Measurements from ENCODE around the gene NKX6-1. TPM values are rescaled to one million over a fixed set of nuclear protein-coding genes. Genes with fewer than 3 reads are reported as not detected.

The NKX6-1 gene
- total RNA-seq, result not detected

GRCh38 chr4:84498935-84499623, at the start of gene NKX6-1:
Gene NKX6-1, minus strand, starts transcription at chr4:84499292. Its CDS starts 1,064 bp downstream, at chr4:84498228.
- Histone ChIP-seq H3K4me1 (ENCODE audit: control insufficient read depth in 3 of 3, insufficient read depth in 3 of 3, low read length in 3 of 3) (peaks cover 16 to 32% (median 24%) of the 10 kb centered on the region in 3 donors), H3K4me3 (ENCODE audit: low read length in 3 of 3) (peak within 1 kb of the TSS; percentile 62 to 66 (median 65)), H3K9me3 (ENCODE audit: control insufficient read depth in 3 of 3, low read length in 3 of 3) (no peaks in the 10 kb centered on the region), H3K9ac (ENCODE audit: low read depth in 1 of 3, low read length in 3 of 3) (peak within 1 kb of the TSS in 1 of 3 donors; percentile 33), H3K36me3 (ENCODE audit: control insufficient read depth in 3 of 3, insufficient read depth in 3 of 3, low read length in 3 of 3) (no peaks in the 10 kb centered on the region), H3K27me3 (ENCODE audit: control insufficient read depth in 3 of 3, insufficient read depth in 3 of 3, low read length in 3 of 3) (peaks cover 97 to 99% (median 97%) of the 10 kb centered on the region in 3 donors), H3K27ac (ENCODE audit: low read depth, low read length) (no peak within 1 kb of the TSS)

GRCh38 chr4:84547211-84547610, 48.1 kb upstream of the NKX6-1 start:
- no peaks in the 10 kb centered on the region for H3K36me3 ChIP-seq (ENCODE audit: control insufficient read depth in 3 of 3, insufficient read depth in 3 of 3, low read length in 3 of 3)
- H3K27me3 ChIP-seq (ENCODE audit: control insufficient read depth in 3 of 3, insufficient read depth in 3 of 3, low read length in 3 of 3), result peaks cover 0 to 3% (median 0%) of the 10 kb centered on the region in 3 donors
- H3K9ac ChIP-seq (ENCODE audit: low read depth in 1 of 3, low read length in 3 of 3), result no peak overlapping the region
- H3K4me1 ChIP-seq (ENCODE audit: control insufficient read depth in 3 of 3, insufficient read depth in 3 of 3, low read length in 3 of 3), result no peaks in the 10 kb centered on the region
- no peak overlapping the region for H3K4me3 ChIP-seq (ENCODE audit: low read length in 3 of 3)
- H3K27ac ChIP-seq (ENCODE audit: low read depth, low read length), result no peak overlapping the region
- H3K9me3 ChIP-seq (ENCODE audit: control insufficient read depth in 3 of 3, low read length in 3 of 3), result no peaks in the 10 kb centered on the region

- no peak overlapping the region for H3K27ac ChIP-seq (ENCODE audit: low read depth, low read length)
- no peaks in the 10 kb centered on the region for H3K27me3 ChIP-seq (ENCODE audit: control insufficient read depth in 3 of 3, insufficient read depth in 3 of 3, low read length in 3 of 3)
- no peak overlapping the region for H3K4me3 ChIP-seq (ENCODE audit: low read length in 3 of 3)
- H3K9me3 ChIP-seq (ENCODE audit: control insufficient read depth in 3 of 3, low read length in 3 of 3), result no peaks in the 10 kb centered on the region
- H3K9ac ChIP-seq (ENCODE audit: low read depth in 1 of 3, low read length in 3 of 3), result no peak overlapping the region
- H3K36me3 ChIP-seq (ENCODE audit: control insufficient read depth in 3 of 3, insufficient read depth in 3 of 3, low read length in 3 of 3), result no peaks in the 10 kb centered on the region
- no peaks in the 10 kb centered on the region for H3K4me1 ChIP-seq (ENCODE audit: control insufficient read depth in 3 of 3, insufficient read depth in 3 of 3, low read length in 3 of 3)
These were observed 46.0 kb upstream of the NKX6-1 start for GRCh38 chr4:84545093-84545492.

- no peak overlapping the region for H3K9ac ChIP-seq (ENCODE audit: low read depth in 1 of 3, low read length in 3 of 3)
- H3K27me3 ChIP-seq (ENCODE audit: control insufficient read depth in 3 of 3, insufficient read depth in 3 of 3, low read length in 3 of 3), result no peaks in the 10 kb centered on the region
- no peaks in the 10 kb centered on the region for H3K9me3 ChIP-seq (ENCODE audit: control insufficient read depth in 3 of 3, low read length in 3 of 3)
- no peak overlapping the region for H3K4me3 ChIP-seq (ENCODE audit: low read length in 3 of 3)
- no peak overlapping the region for H3K27ac ChIP-seq (ENCODE audit: low read depth, low read length)
- H3K4me1 ChIP-seq (ENCODE audit: control insufficient read depth in 3 of 3, insufficient read depth in 3 of 3, low read length in 3 of 3), result no peaks in the 10 kb centered on the region
- no peaks in the 10 kb centered on the region for H3K36me3 ChIP-seq (ENCODE audit: control insufficient read depth in 3 of 3, insufficient read depth in 3 of 3, low read length in 3 of 3)
These were observed 36.8 kb upstream of the NKX6-1 start for GRCh38 chr4:84535901-84536300.

GRCh38 chr4:84531689-84532088, 32.6 kb upstream of the NKX6-1 start:
- Histone ChIP-seq H3K4me3 (ENCODE audit: low read length in 3 of 3) (no peak overlapping the region), H3K9ac (ENCODE audit: low read depth in 1 of 3, low read length in 3 of 3) (no peak overlapping the region), H3K27me3 (ENCODE audit: control insufficient read depth in 3 of 3, insufficient read depth in 3 of 3, low read length in 3 of 3) (no peaks in the 10 kb centered on the region), H3K9me3 (ENCODE audit: control insufficient read depth in 3 of 3, low read length in 3 of 3) (no peaks in the 10 kb centered on the region), H3K36me3 (ENCODE audit: control insufficient read depth in 3 of 3, insufficient read depth in 3 of 3, low read length in 3 of 3) (no peaks in the 10 kb centered on the region), H3K4me1 (ENCODE audit: control insufficient read depth in 3 of 3, insufficient read depth in 3 of 3, low read length in 3 of 3) (no peaks in the 10 kb centered on the region), H3K27ac (ENCODE audit: low read depth, low read length) (no peak overlapping the region)

GRCh38 chr4:84530871-84531270, 31.8 kb upstream of the NKX6-1 start:
- Histone ChIP-seq H3K27ac (ENCODE audit: low read depth, low read length) (no peak overlapping the region), H3K27me3 (ENCODE audit: control insufficient read depth in 3 of 3, insufficient read depth in 3 of 3, low read length in 3 of 3) (no peaks in the 10 kb centered on the region), H3K4me3 (ENCODE audit: low read length in 3 of 3) (no peak overlapping the region), H3K9me3 (ENCODE audit: control insufficient read depth in 3 of 3, low read length in 3 of 3) (no peaks in the 10 kb centered on the region), H3K9ac (ENCODE audit: low read depth in 1 of 3, low read length in 3 of 3) (no peak overlapping the region), H3K36me3 (ENCODE audit: control insufficient read depth in 3 of 3, insufficient read depth in 3 of 3, low read length in 3 of 3) (no peaks in the 10 kb centered on the region), H3K4me1 (ENCODE audit: control insufficient read depth in 3 of 3, insufficient read depth in 3 of 3, low read length in 3 of 3) (no peaks in the 10 kb centered on the region)

- H3K36me3 ChIP-seq (ENCODE audit: control insufficient read depth in 3 of 3, insufficient read depth in 3 of 3, low read length in 3 of 3), result no peaks in the 10 kb centered on the region
- no peak overlapping the region for H3K4me3 ChIP-seq (ENCODE audit: low read length in 3 of 3)
- no peak overlapping the region for H3K9ac ChIP-seq (ENCODE audit: low read depth in 1 of 3, low read length in 3 of 3)
- H3K27ac ChIP-seq (ENCODE audit: low read depth, low read length), result no peak overlapping the region
- H3K4me1 ChIP-seq (ENCODE audit: control insufficient read depth in 3 of 3, insufficient read depth in 3 of 3, low read length in 3 of 3), result no peaks in the 10 kb centered on the region
- H3K27me3 ChIP-seq (ENCODE audit: control insufficient read depth in 3 of 3, insufficient read depth in 3 of 3, low read length in 3 of 3), result no peaks in the 10 kb centered on the region
- no peaks in the 10 kb centered on the region for H3K9me3 ChIP-seq (ENCODE audit: control insufficient read depth in 3 of 3, low read length in 3 of 3)
These were observed 31.4 kb upstream of the NKX6-1 start for GRCh38 chr4:84530454-84530853.

- no peak overlapping the region for H3K9ac ChIP-seq (ENCODE audit: low read depth in 1 of 3, low read length in 3 of 3)
- H3K4me3 ChIP-seq (ENCODE audit: low read length in 3 of 3), result no peak overlapping the region
- no peaks in the 10 kb centered on the region for H3K27me3 ChIP-seq (ENCODE audit: control insufficient read depth in 3 of 3, insufficient read depth in 3 of 3, low read length in 3 of 3)
- H3K9me3 ChIP-seq (ENCODE audit: control insufficient read depth in 3 of 3, low read length in 3 of 3), result no peaks in the 10 kb centered on the region
- no peaks in the 10 kb centered on the region for H3K36me3 ChIP-seq (ENCODE audit: control insufficient read depth in 3 of 3, insufficient read depth in 3 of 3, low read length in 3 of 3)
- no peaks in the 10 kb centered on the region for H3K4me1 ChIP-seq (ENCODE audit: control insufficient read depth in 3 of 3, insufficient read depth in 3 of 3, low read length in 3 of 3)
- H3K27ac ChIP-seq (ENCODE audit: low read depth, low read length), result no peak overlapping the region
These were observed 30.2 kb upstream of the NKX6-1 start for GRCh38 chr4:84529169-84529751.

- no peak overlapping the region for H3K4me3 ChIP-seq (ENCODE audit: low read length in 3 of 3)
- H3K27ac ChIP-seq (ENCODE audit: low read depth, low read length), result no peak overlapping the region
- H3K9ac ChIP-seq (ENCODE audit: low read depth in 1 of 3, low read length in 3 of 3), result no peak overlapping the region
- H3K36me3 ChIP-seq (ENCODE audit: control insufficient read depth in 3 of 3, insufficient read depth in 3 of 3, low read length in 3 of 3), result no peaks in the 10 kb centered on the region
- H3K9me3 ChIP-seq (ENCODE audit: control insufficient read depth in 3 of 3, low read length in 3 of 3), result no peaks in the 10 kb centered on the region
- H3K4me1 ChIP-seq (ENCODE audit: control insufficient read depth in 3 of 3, insufficient read depth in 3 of 3, low read length in 3 of 3), result no peaks in the 10 kb centered on the region
- H3K27me3 ChIP-seq (ENCODE audit: control insufficient read depth in 3 of 3, insufficient read depth in 3 of 3, low read length in 3 of 3), result no peaks in the 10 kb centered on the region
These were observed 28.3 kb upstream of the NKX6-1 start for GRCh38 chr4:84527391-84527790.

GRCh38 chr4:84515075-84515474, 16.0 kb upstream of the NKX6-1 start:
- no peak overlapping the region for H3K9ac ChIP-seq (ENCODE audit: low read depth in 1 of 3, low read length in 3 of 3)
- no peaks in the 10 kb centered on the region for H3K36me3 ChIP-seq (ENCODE audit: control insufficient read depth in 3 of 3, insufficient read depth in 3 of 3, low read length in 3 of 3)
- H3K4me3 ChIP-seq (ENCODE audit: low read length in 3 of 3), result no peak overlapping the region
- no peaks in the 10 kb centered on the region for H3K4me1 ChIP-seq (ENCODE audit: control insufficient read depth in 3 of 3, insufficient read depth in 3 of 3, low read length in 3 of 3)
- peaks cover 0 to 16% (median 0%) of the 10 kb centered on the region in 3 donors for H3K27me3 ChIP-seq (ENCODE audit: control insufficient read depth in 3 of 3, insufficient read depth in 3 of 3, low read length in 3 of 3)
- no peak overlapping the region for H3K27ac ChIP-seq (ENCODE audit: low read depth, low read length)
- no peaks in the 10 kb centered on the region for H3K9me3 ChIP-seq (ENCODE audit: control insufficient read depth in 3 of 3, low read length in 3 of 3)
